Fibroblast of the aortic adventitia (primary cell): ENCODE results near the gene BID. TPM values are rescaled to one million over a fixed set of nuclear protein-coding genes. Genes with fewer than 3 reads are reported as not detected.
A peak's percentile ranks its signal among the peaks of the same experiment; 100 is the strongest.

Experiments
- DNase-seq: peaks from one replicate; pipeline ENCODE4 v3.0.0-alpha.2; 2010; ENCODE audit warnings: low read depth
- H3K4me3 ChIP-seq: 2 replicates; pipeline ENCODE4 v1.5.1; 2011; ENCODE audit warnings: low read depth, mild to moderate bottlenecking, control low read depth, low read length, moderate library complexity
- CTCF ChIP-seq: IDR thresholded peaks from 2 replicates; pipeline ENCODE4 v1.5.1; 2011; ENCODE audit warnings: mild to moderate bottlenecking, low read length, control low read depth, inconsistent platforms; ENCODE audit not compliant: insufficient read depth
- total RNA-seq: library from RNA; depleted of rRNA; stranded (reverse); fragments of >200 nt; gene quantifications from 2 replicates; pipeline ENCODE4 v1.2.3, GENCODE V29; 2012; ENCODE audit warnings: low replicate concordance

Gene BID
- total RNA-seq, 1 donor, result 5.7 TPM

- no peak for TF ChIP-seq CTCF
- DNase-seq, result no peak
- no peak overlapping the region for H3K4me3 ChIP-seq
Observed at GRCh38 chr22:17783773-17784480, 9.7 kb upstream of the BID start.

GRCh38 chr22:17783312-17783711, 9.0 kb upstream of the BID start:
- TF ChIP-seq CTCF, result no peak
- no peak overlapping the region for H3K4me3 ChIP-seq
- DNase-seq, result peak; percentile 35

GRCh38 chr22:17782621-17783020, 8.4 kb upstream of the BID start:
- H3K4me3 ChIP-seq, result no peak overlapping the region
- no peak for DNase-seq
- TF ChIP-seq CTCF, result no peak

- H3K4me3 ChIP-seq, result no peak overlapping the region
- DNase-seq, result no peak
- TF ChIP-seq CTCF, result no peak
Observed at GRCh38 chr22:17782158-17782557, 7.9 kb upstream of the BID start.

- DNase-seq, result peak; percentile 93
- no peak overlapping the region for H3K4me3 ChIP-seq
- no peak for TF ChIP-seq CTCF
Observed at GRCh38 chr22:17781319-17782031, 7.2 kb upstream of the BID start.

- H3K4me3 ChIP-seq, result no peak overlapping the region
- DNase-seq, result no peak
- TF ChIP-seq CTCF, result no peak
Observed at GRCh38 chr22:17780741-17781318, 6.6 kb upstream of the BID start.
